Retina (tissue), 1 donor: ENCODE data around the gene GCDH.
"Not testable (repeated sequence)": the region's sequence is repeated elsewhere in the genome, so short reads cannot be mapped to it uniquely, and the experiment has no call there.

Source experiments
- DNase-seq: peaks from one replicate; pipeline ENCODE4 v3.0.0-alpha.2; 2016

GCDH gene

DNA sequence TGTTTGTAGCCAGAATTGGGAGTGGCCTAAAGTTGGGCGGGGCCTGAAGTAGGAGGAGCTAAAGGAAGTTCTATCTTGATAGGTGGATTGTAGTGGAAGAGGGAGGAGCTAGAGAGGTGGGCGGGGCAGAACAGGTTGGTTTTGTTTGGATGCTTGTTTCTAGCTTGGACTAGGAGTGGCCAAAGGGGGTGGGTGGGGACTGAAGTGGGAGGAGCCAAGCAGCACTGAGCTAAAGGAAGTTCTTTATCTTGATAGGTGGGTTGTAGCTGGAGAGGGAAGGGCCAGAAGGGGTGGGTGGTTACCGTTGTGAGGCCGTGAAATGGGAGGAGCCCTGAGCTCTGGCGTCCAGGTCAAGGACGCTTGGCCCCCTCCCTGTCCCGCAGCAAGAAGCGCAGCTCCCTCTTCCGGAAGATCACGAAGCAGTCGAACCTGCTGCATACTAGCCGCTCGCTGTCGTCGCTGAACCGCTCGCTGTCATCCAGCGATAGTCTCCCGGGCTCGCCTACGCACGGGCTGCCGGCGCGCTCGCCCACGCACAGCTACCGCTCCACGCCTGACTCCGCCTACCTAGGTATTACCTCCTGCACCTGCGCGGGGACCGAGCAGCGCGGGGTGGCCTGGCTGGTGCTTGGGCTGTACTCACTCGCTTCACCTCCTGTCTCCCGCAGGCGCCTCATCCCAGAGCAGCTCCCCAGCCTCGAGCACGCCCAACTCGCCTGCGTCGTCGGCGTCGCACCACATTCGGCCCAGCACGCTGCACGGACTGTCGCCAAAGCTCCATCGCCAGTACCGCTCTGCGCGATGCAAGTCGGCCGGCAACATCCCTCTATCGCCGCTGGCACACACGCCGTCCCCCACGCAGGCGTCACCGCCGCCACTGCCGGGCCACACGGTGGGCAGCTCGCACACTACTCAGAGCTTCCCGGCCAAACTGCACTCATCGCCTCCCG is 17.7 kb upstream of the GCDH start:
- DNase-seq = no peak

DNA sequence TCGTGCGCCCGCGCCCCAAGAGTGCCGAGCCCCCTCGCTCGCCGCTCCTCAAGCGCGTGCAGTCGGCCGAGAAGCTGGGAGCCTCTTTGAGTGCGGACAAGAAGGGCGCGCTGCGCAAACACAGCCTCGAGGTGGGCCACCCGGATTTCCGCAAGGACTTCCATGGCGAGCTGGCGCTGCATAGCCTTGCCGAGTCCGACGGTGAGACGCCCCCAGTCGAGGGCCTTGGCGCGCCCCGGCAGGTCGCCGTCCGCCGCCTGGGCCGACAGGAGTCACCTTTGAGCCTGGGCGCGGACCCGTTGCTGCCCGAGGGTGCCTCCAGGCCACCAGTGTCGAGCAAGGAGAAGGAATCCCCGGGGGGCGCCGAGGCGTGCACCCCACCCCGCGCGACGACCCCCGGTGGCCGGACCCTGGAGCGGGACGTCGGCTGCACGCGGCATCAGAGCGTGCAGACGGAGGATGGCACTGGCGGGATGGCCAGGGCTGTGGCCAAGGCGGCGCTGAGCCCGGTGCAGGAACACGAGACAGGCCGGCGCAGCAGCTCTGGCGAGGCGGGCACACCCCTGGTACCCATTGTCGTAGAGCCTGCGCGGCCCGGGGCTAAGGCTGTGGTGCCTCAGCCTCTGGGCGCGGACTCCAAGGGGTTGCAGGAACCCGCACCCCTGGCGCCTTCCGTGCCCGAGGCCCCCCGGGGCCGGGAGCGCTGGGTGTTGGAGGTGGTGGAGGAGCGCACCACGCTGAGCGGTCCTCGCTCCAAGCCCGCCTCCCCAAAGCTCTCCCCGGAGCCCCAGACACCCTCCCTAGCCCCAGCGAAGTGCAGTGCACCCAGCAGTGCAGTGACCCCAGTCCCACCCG is 16.8 kb upstream of the GCDH start:
- DNase-seq = no peak

DNA sequence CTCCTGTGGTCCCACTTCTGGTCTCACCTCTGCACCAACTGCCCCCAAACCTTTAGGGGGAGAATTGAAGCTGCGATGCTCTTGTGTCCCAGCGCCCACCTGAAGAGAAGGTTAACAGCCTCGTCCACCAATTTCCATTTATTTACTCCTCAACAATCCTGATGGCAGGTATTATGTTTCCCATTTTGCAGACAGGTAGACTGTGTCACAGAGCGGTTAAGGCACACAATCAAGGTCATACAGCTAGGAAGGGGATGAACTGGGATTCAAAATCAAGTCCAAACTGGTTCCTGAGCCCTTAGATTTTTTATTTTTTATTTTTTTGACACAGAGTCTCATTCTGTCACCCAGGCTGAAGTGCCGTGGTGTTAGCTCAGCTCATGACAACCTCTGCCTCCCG is 15.9 kb upstream of the GCDH start:
- no peak for DNase-seq

DNA sequence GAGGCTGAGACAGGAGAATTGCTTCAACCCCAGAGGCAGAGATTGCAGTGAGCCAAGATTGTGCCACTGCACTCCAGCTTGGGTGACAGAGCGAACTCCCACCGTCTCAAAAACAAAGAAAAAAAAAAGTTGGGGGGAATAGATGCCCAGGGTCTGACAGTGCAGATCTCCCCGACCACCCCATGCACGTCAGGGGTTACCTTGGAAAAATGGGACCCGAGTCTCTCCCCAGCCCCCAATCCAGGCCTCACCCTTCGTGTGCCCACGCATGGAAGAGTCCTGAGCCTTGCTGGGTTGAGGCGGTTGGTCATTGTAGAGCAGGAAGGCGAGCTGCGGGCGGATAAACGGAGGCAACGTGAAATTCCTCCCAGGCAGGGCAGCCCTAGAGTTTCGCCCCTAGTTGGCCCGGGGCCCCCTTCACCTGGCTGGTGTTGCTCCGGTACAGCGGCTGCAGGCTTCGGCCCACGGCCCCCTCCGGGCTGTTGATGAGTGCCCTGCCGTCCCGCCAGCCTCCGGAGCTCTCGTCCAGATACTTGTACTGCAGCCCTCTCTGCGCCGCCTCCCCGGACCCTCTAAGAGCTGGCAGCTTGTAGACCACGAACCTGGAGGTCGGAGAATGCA is 10.3 kb upstream of the GCDH start:
- peak; percentile 69 for DNase-seq

DNA sequence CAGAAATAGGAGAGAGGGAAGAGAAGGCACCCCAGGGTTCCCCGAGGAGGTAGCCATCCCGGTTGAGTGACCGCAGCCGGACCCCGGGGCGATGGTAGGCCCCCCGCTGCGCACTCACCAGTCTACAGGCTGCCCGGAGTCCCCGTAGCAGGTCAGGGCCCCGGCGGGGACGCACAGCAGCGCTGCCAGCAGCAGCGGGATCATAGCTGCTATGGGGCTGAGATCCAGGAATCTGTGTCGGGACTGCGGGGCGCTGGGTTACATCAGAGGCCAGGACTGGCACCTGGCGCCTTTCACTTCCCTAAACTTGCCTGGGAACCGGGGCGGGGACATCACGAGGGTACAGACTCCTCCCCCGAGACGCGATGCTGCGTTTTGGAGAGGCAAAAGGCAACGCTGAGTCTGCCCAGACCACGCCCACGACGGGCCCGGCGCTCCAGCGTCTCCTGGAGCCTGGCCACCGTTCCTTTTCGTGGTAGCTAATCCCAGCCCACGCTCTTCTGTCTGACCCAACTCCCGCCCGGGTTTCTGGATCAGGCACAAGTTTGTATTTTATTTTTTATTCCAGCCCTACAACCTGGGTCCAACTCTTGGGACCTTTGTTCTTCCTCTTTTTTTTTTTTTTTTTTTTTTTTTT is 9.7 kb upstream of the GCDH start, which contains the start of gene DNASE2:
Gene DNASE2 (minus strand): TSS at position 278 of the 637 bp plus-strand sequence. CDS start 74 bp downstream, at position 204.
- peak; percentile 88 for DNase-seq

DNA sequence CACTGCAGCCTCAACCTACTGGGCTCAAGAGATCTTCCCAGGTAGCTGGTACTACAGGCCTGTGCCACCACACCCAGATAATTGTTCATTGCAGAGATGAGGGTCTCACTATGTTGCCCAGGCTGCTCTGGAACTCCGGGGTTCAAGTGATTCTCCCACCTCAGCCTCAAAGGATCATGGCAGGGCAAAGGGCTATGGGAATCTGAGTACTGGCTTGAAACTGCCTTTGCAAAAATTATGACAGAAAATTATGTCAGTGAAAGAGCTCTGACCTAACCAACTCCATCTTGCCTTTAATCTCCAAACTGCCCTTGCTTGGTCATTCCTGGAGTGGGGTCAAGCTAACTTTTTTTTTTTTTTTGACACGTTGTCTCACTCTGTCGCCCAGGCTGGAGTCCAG is 8.4 kb upstream of the GCDH start:
- no peak for DNase-seq

DNA sequence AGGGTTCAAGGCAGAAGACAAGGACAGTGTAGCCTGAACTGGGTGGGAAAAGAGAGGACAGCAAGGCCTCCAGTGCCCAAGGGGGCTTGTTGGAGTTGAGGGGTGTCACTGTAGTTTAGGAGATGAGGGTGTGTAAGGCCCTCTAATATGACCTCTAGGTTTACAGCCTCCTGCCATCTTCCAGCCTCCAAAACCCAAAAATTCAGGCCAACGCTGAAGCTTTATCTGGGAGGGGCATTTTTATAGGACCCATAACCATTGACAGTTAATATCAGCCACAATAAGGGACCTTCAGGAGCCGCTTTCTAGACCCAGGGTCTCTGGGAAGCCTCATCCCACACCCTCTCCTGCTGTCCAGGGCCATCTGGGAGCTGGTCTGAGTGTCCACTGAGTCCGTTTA is 6.8 kb upstream of the GCDH start:
- no peak for DNase-seq

DNA sequence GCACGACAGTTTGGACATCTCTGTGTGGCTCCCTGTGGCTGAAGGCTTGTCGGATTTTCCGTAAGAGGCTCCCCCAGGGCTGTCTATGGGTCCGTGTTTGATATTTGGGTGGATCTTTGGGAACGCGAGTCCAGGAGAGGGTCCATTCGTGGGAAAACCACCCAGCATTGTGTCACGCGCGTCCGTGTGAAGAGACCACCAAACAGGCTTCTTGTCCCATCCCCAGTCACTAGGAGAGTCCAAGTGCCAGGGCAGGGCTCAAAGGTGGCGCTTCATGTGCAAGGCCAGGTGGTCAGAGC is 6.4 kb upstream of the GCDH start:
- DNase-seq = no peak

DNA sequence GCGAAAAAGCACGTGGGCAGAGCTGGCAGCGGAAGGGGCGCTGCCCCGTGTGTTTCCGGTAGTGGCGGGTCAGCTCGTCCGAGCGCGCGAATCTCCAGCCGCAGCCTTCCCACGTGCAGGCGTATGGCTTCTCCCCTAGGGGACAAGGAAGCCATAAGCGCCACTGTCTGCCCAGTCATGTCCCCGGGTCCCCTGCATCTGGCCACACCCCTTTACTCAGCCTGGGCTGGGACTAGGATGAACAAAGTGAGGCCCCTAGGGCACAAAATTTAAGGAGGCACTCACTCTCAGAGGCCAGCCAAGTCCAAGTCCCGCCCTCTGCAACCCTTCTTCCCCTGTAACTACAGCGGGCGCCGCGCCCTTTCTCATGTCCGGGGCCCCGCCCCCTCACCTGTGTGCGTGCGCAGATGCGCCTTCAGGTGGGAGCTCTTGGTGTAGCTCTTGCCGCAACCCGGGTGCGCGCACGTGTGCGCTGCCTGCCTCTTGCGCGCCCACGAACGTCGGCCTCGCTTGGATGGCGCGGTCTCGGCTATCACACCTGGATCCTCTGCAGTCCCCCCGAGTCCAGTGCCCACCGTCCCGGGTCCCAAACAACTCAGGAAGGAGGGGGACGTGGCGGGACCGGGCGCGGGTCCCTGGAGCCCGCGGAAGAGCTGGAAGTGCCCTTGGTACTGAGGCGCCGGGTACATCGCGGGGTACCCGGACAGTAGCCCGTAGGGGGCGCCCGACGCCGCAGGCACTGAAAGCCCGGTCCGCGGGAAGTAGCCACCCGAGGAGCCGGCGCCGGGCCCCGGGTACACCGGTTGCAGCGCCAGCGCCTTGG is 5.8 kb upstream of the GCDH start:
- peak; percentile 72 for DNase-seq

DNA sequence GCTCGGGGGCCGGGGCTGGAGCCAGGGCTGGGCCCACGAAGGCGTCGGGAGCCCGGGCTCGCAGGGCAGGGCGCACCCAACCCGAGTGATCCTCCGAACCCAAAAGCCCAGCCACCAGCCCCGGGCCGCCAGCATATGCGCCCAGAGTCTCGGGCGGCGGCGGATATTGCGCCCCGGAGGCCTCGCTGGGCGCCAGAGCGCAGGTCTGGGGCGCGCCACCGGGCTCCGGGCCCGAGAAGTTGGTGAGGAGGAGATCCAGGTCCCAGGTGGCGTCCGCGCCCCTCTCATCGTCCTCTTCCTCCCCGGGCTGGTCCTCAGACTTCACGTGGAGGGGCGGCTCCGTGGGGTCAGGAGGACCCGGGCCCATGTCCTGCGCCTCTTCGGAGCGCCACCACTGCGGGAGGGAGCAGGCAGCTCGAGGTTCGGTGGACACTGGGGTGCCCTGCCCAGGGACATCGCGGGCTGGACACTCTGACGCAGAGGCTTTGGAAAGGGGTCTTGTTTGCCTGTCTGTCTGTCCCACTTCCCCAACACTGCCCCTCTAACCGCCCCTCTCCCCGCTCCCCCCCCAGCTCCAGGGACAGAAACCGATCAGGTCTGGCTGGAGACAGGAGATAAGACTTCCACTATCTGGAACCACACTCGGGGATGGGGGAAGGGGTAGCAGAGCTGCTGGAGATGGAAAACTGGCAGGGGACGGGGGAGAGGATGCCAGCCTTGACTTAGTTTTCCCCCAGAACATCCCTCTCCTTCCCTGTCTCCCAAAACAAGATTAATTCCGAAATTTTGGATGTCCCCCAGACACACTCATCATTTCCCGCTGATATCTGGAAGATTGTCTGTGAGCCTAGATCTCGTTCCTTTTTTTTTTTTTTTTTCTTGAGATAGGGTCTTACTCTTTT is 5.0 kb upstream of the GCDH start:
- no peak for DNase-seq

DNA sequence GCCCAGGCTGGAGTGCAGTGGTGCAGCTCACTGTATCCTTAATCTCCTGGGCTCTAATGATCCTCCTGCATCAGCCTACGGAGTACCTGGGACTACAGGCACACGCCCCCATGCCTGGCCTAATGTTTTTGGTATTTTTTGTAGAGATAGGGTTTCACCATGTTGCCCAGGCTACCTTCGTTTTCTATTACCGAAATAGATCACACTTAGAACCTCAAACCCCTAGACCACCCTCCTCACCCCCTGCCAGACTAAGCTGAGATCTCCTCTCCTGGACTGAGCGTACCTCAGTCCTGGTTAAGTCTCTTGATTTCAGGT is 4.3 kb upstream of the GCDH start:
- DNase-seq = no peak

DNA sequence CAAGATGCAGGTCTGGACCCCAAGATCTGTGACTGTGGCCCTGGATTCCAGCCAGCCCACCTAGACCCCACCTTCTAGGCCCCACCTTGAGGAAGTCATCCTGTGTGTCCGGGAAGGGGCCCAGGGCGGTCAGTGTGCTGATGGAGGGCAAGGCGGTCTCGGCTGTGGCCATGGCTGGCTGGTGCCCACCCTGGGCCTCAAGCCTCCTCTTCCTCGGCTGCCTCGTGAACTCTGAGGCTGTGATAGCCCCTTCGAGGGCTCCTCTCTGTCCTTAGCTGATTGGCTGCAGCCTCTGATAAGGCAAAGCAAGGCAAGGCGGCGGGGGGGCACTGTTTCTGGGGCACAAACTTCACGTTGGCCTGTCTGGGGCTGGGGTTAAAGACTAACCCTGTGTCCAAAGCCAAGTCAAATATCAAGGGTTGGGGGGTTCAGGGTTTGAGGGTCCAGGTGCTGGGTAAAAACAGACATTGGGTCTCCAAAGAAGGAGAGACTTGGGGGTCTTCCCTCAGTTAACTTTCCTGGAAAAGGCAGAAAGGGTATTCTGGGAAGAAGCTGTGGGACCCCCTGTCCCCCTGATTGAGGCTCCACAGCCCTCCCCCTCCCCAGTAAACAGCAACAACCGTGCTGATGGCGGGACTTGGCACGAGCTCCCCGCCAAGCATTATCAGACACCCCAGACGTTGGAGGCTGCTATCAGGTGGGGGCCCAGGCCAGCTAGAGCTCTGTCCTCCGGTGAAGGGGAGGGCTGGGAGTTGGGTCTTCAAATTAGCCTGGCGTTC is 3.8 kb upstream of the GCDH start, which contains the start of gene KLF1:
Gene KLF1 (minus strand): TSS at position 233 of the 779 bp plus-strand sequence. CDS start 61 bp downstream, at position 172.
- no peak for DNase-seq

DNA sequence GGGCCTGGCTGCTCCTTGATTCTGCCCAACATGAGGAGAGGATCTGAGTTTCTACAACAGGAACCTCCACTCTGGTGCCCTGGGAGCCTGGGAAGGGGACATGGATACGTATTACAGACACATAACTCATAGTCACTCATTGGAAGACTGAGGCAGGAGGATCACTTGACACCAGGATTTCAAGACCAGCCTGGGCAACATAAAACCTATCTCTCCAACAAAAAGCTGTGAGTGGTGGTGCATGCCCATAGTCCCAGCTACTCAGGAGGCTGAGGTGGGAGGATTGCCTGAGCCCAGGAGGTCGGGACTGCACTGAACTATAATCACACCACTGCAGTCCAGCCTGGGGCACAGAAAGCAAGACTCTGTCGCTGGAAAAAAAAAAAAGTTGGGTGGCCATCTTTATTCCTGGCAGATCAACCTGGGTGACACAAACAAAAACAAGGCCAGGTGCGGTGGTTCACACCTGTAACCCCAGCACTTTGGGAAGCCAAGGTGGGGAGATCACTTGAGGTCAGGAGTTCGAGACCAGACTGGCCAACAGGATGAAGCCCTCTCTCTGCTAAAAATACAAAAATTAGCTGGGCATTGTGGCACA is 2.9 kb upstream of the GCDH start:
- DNase-seq = no peak

DNA sequence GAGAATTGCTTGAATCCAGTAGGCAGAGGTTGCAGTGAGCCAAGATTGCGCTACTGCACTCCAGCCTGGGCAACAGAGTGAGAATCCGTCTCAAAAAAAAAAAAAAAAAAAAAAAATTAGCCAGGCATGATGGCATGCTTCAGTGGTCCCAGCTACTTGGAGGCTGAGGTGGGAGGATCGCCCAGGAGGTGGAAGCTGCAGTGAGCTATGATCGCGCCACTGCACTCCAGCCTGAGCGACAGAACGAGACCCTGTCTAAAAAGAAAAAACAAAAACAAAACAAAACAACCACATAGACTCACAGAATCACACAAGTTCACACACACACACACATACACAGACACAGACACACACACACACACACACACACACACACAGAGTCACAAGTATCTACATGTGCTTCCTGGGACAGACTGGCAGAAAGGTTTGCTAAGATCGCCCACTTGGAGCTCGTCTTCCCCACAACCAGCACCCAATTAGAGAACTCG is 617 bp upstream of the GCDH start:
- DNase-seq = not testable (repeated sequence)

DNA sequence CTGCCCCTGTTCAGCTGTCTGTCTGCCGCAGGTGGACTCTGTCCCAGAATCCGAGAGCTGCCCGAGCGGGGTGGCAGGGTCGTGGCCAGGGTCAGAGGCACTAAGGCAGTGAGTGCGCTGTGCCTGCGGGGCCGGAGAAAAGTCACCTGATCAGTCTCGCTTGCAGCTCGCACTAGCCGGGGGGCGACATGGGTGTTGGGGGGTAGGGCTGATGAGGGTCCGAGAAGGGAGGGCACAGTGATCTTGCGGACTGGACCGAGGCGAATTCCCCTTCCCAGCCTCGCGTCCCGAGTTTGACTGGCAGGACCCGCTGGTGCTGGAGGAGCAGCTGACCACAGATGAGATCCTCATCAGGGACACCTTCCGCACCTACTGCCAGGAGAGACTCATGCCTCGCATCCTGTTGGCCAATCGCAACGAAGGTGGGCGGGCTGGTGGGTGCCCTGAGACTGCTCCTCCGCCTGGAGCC is 627 bp downstream of the GCDH start:
- no peak for DNase-seq

DNA sequence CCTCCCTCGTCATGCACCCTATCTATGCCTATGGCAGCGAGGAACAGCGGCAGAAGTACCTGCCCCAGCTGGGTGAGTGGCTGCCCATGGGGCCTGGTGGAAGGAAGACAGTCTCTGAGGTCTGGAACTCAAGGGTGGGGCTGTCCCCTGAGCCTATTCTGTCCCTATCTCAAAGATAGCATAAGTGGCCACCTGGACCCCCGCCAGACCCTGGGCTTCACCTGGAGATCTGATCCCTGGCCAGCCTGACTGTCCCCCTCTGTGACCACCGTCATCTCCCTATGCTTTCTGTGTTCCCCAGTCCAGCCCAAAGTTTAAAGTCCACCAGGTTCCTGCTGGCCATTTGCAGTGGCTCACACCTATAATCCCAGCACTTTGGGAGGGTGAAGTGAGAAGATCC is 2.6 kb downstream of the GCDH start:
- DNase-seq = no peak

DNA sequence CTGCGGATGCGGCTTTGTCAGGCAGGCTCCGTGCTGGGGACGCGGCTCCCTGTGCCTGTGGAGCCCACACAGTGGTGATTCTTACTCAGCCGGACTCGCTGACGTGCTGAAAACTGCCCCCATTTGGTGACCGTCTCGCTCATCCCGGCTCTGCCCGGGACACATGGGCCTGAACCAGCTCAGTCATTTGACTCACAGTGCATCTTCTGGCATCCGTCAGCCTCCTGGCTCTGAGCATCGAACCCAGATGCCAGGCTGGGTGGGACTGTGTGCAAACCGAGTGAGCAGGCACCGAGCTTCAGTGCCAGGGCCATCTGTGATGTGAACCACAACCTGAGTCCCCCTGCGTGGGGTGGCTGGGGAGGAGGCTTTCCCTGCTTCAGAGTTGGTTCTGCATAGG is 5.5 kb downstream of the GCDH start:
- DNase-seq = no peak

DNA sequence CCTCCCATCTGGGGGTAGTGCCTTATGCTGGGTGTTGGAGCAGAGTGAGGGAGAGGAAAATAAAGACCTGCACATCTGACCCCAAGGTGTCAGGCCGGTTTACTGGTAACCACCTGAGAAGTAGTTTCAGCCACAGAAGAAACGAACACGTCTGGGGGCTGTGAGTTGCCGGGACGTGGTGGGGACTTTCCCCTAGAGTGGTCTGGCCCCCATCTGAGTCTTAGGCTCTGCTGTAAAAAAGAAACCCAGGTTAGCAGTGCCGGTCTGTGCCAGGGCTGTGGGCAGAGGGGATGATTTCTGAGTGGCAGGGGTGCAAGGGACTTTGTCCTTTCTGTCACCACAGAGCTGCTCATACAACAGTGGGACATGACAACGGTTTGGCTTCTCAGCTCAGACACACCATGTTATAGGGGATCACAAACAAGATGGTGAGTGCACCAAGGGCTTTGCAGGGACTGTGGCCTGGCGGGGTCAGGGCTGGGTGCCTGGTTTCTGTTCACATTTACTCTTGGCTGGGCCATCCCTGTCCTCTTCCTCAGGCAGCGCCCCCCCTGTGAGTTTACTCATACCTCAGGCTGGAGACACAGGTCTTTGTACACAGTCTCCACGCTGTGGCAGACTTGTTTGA is 9.0 kb downstream of the GCDH start:
- no peak for DNase-seq

DNA sequence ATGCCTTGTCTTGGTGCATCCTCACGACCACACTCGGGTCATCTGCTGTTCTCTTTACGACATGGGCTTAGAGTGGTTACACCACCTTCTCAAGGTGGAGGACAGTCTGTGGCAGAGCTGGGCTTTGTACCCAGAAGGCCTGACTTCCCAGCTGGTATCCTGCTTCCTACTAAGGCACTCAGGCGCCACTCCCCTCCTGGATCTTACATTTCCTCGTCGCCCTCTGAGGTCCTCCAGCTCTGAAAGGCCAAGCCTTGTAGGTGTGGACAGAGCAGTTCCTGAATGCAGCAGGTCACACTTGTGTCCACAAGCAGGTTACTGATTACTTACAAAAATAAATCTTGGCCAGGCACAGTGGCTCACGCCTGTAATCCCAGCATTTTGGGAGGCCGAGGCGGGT is 16.2 kb downstream of the GCDH start:
- DNase-seq = no peak
